Type B pancreatic cell (in vitro differentiated cells): ENCODE data around the gene DPP8. TPM values are rescaled to one million over a fixed set of nuclear protein-coding genes. Genes with fewer than 3 reads are reported as not detected.

Experiments
- DNase-seq: peaks from one replicate; pipeline ENCODE4 v3.0.0; 2021; ENCODE audit warnings: mixed read lengths; ENCODE audit not compliant: unreplicated experiment; ENCODE audit errors: extremely low spot score
- H3K27ac Mint-ChIP-seq: 2 replicates; pipeline ENCODE4 v1.8.0; 2021; ENCODE audit warnings: mild to moderate bottlenecking, mixed read lengths
- H3K27me3 Mint-ChIP-seq: 2 replicates; pipeline ENCODE4 v1.8.0; 2021; ENCODE audit warnings: mixed read lengths
- H3K36me3 Mint-ChIP-seq: 2 replicates; pipeline ENCODE4 v1.8.0; 2021; ENCODE audit warnings: mixed read lengths
- H3K4me1 Mint-ChIP-seq: one replicate; pipeline ENCODE4 v1.8.0; 2021; ENCODE audit warnings: mixed read lengths; ENCODE audit not compliant: unreplicated experiment
- H3K4me3 Mint-ChIP-seq: 2 replicates; pipeline ENCODE4 v1.8.0; 2021; ENCODE audit warnings: mild to moderate bottlenecking, mixed read lengths
- H3K9me3 Mint-ChIP-seq: 2 replicates; pipeline ENCODE4 v1.8.0; 2021; ENCODE audit warnings: mixed read lengths
- total RNA-seq: library from RNA; stranded (reverse); gene quantifications from 2 replicates; pipeline ENCODE4 v1.2.1, GENCODE V29; 2021; ENCODE audit warnings: low replicate concordance
- TF ChIP-seq, protein P1 (sequence below): fragments of 200-600 bp; sonication (generic); conservative IDR thresholded peaks from 2 replicates; pipeline ENCODE4 v1.5.0; 2021; ENCODE audit warnings: antibody characterized with exemption, mild to moderate bottlenecking

DPP8 gene
- total RNA-seq, 1 donor from 2014 or later, result 25.0 TPM

DNA sequence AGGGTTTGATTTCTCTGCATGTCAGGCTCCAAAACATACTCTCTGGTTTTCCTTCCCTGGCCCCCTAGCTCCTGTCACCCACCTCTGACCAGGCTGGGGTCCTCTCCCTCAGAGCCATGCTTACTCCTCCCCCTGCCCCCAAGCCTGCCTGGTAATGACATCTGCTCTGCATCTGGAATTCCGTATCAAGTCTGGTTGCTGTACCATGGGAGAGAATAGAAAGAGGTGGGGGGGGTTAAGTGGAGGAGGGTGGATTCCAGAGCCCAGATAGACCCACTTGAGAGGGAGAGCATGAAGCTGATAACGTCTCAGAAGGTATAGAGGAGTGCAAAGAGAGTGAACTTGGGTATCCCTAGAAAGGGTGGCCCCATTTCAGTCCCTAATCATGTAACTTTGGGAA lies 98.9 kb downstream of the DPP8 start:
- Mint-ChIP-seq H3K4me1 (peaks cover 47% of the 10 kb centered on the region), H3K27ac (peak overlapping the region; percentile 23), H3K9me3 (peaks cover 5% of the 10 kb centered on the region), H3K4me3 (no peak overlapping the region), H3K36me3 (no peaks in the 10 kb centered on the region), H3K27me3 (peaks cover 20% of the 10 kb centered on the region)
- TF ChIP-seq, protein P1, sequence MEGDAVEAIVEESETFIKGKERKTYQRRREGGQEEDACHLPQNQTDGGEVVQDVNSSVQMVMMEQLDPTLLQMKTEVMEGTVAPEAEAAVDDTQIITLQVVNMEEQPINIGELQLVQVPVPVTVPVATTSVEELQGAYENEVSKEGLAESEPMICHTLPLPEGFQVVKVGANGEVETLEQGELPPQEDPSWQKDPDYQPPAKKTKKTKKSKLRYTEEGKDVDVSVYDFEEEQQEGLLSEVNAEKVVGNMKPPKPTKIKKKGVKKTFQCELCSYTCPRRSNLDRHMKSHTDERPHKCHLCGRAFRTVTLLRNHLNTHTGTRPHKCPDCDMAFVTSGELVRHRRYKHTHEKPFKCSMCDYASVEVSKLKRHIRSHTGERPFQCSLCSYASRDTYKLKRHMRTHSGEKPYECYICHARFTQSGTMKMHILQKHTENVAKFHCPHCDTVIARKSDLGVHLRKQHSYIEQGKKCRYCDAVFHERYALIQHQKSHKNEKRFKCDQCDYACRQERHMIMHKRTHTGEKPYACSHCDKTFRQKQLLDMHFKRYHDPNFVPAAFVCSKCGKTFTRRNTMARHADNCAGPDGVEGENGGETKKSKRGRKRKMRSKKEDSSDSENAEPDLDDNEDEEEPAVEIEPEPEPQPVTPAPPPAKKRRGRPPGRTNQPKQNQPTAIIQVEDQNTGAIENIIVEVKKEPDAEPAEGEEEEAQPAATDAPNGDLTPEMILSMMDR, result no peak
- DNase-seq, result no peak

DNA sequence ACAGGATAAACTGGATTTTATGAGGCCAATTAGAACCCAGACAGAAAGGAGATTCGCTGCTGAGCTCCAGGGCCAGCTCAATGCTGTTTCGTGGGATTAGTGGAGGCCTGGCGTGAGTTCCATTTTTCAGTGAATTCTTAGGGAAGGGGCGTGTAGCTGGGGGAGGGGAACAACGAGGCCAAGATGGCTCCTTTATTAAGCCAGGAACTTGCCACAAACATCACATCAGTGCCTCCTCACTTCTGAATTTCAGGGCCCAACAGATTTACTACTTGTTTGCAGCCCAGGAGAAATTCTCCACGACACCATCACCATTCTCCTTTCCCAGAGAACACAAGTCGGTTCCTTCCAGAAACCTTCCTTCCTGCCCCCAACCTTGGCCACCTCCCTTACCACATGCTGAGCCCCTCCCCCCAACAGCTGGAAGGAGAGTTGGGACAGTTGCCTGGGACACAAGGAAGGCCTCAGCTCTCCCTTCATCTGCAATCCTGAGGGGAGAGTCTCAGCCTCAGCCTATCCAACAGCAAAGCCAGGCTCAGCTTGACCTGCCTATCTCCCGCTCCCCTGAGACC lies 100.6 kb downstream of the DPP8 start:
- Mint-ChIP-seq H3K9me3 (peaks cover 5% of the 10 kb centered on the region), H3K4me1 (peaks cover 39% of the 10 kb centered on the region), H3K4me3 (peak overlapping the region; percentile 34), H3K36me3 (no peaks in the 10 kb centered on the region), H3K27me3 (peaks cover 12% of the 10 kb centered on the region), H3K27ac (peak overlapping the region; percentile 58)
- TF ChIP-seq, protein P1, result no peak
- DNase-seq, result no peak

DNA sequence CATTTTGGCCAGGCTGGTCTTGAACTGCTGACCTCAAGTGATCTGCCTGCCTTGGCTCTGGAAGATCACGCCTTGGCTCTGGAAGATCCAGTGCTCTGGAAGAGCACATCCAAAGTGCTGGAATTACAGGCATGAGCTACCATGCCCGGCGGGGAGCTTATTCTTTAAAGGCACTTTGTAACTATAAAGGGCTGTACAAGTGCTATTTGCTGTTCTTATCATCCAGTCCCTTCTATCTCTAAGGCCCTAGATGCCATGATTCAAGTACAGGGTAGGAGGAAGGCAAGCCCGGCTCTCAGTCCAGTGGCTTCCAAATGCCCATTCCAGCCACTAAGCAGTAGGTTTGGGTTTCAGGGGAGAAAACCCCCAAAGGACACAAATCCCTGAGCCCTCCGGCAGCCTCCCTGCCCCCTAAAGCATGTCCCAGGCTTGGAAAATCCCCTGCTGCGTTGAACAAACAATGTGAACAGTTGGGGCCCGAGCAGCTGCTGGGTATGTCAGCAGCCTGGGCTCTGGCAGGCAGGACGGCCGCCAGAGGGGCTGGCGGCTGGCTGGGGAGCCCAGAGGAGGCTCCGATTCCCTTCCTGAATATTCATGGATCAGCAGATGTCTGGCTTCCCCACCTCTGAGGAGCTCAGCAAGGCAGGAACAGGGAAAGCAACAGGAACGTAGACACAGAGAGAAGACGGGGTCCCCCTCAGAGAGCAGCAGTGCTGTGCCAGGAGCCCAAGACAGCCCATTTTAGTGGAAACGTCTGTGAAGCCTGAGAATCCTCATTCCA lies 102.5 kb downstream of the DPP8 start:
- Mint-ChIP-seq H3K36me3 (no peaks in the 10 kb centered on the region), H3K4me1 (peaks cover 38% of the 10 kb centered on the region), H3K27me3 (peaks cover 8% of the 10 kb centered on the region), H3K9me3 (peaks cover 2% of the 10 kb centered on the region), H3K4me3 (no peak overlapping the region), H3K27ac (peak overlapping the region; percentile 12)
- TF ChIP-seq, protein P1, result peak; percentile 44
- no peak for DNase-seq

DNA sequence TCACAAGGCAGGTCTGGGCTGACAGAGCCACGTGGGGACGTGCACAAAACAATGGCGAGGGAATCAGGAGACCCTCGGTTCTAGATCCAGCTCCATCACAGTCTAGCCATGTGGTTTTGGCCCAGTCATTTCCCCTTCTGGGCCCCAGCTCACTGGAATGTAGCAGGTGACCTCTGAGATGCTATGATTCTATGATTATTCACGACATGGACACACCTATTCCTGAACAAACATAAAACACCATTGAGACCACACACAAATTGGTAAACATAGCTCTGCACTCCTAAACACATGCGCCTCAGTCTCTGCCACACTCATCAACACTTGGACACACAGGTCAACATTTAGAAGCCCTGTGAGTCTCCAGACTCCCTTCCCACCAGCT lies 103.7 kb downstream of the DPP8 start:
- Mint-ChIP-seq H3K27ac (no peak overlapping the region), H3K4me3 (no peak overlapping the region), H3K4me1 (peaks cover 31% of the 10 kb centered on the region), H3K36me3 (no peaks in the 10 kb centered on the region), H3K9me3 (no peaks in the 10 kb centered on the region), H3K27me3 (peaks cover 8% of the 10 kb centered on the region)
- TF ChIP-seq, protein P1, result no peak
- no peak for DNase-seq

DNA sequence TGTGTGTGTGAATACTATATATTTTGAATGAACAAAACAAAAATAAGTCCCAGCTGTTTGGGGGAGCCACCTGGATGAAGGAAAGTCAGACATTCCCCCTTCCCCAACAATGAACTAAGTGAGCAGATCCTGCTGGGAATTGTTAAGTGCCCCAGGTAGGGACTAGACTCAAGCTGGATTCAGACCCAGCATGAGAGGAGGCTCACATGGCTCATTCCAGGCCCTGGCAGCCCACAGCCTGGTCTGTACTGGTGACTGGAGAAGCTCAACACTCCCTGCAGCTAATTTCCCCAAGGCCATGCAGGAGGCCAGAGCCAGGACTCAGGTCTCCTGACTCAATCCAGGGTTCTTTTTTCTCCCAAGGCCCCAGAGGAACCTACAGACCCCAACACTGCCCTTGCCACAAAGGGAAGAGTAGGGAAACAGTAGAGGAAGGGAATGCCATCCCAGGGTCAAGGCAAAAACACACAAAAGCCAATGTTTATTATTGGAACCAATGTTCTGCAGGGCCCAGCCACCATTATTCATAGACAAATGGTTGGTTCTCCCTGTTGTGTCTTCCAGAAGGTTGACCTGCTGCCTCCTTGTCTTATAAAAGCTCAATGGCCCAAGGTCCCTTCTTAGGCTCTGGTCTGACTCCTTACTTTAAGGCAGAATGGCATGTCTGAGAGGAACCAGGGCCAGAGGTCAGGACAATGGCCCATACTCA lies 104.3 kb downstream of the DPP8 start:
- Mint-ChIP-seq H3K9me3 (no peaks in the 10 kb centered on the region), H3K4me3 (no peak overlapping the region), H3K4me1 (peaks cover 29% of the 10 kb centered on the region), H3K27me3 (peaks cover 8% of the 10 kb centered on the region), H3K36me3 (no peaks in the 10 kb centered on the region), H3K27ac (no peak overlapping the region)
- TF ChIP-seq, protein P1, result no peak
- DNase-seq, result no peak
